ENCODE data around the gene MRPS12.

GRCh38 chr19:38949580-38950367 lies 19.0 kb downstream of the MRPS12 start:
- no peak for TF ChIP-seq POLR2AphosphoS5 (IDR thresholded peaks at IDR 0.05)
- no peak for TF ChIP-seq CTCF (IDR thresholded peaks at IDR 0.05)
- TF ChIP-seq EP300 (IDR thresholded peaks at IDR 0.05), result no peak

All from upper lobe of left lung (tissue), 4 donors.